HepG2 (cell line): Measurements from ENCODE around the gene TP53TG5. TPM values are rescaled to one million over a fixed set of nuclear protein-coding genes. Genes with fewer than 3 reads are reported as not detected.
A peak's percentile ranks its signal among the peaks of the same experiment; 100 is the strongest.

Source experiments
- CENPBD1 ChIP-seq: sonication (generic); formaldehyde crosslinking; IDR thresholded peaks from 2 replicates; pipeline ENCODE4 v1.8.0; 2022; ENCODE audit warnings: missing genetic modification reagents, low read depth, mild to moderate bottlenecking, borderline replicate concordance
- CENPX ChIP-seq: sonication (generic); formaldehyde crosslinking; IDR thresholded peaks from 2 replicates; pipeline ENCODE4 v1.9.0; 2021; ENCODE audit warnings: mild to moderate bottlenecking, missing genetic modification reagents, moderate library complexity
- HNRNPK ChIP-seq: fragments of 200-400 bp; formaldehyde crosslinking; IDR thresholded peaks from 2 replicates; pipeline ENCODE4 v1.6.1; 2018; ENCODE audit warnings: low read length, low read depth, moderate library complexity, mild to moderate bottlenecking; ENCODE audit not compliant: poor library complexity, severe bottlenecking
- HOXA3 ChIP-seq: sonication (generic); formaldehyde crosslinking; IDR thresholded peaks from 2 replicates; pipeline ENCODE4 v1.5.0; 2020; ENCODE audit warnings: missing genetic modification reagents
- IKZF1 ChIP-seq: fragments of 450-650 bp; IDR thresholded peaks from 2 replicates; pipeline ENCODE4 v1.7.1; 2016
- MED8 ChIP-seq: sonication (generic); formaldehyde crosslinking; IDR thresholded peaks from 2 replicates; pipeline ENCODE4 v1.8.1; 2023; ENCODE audit warnings: mild to moderate bottlenecking, missing genetic modification reagents; ENCODE audit not compliant: insufficient replicate concordance
- MYPOP ChIP-seq: sonication (generic); formaldehyde crosslinking; IDR thresholded peaks from 2 replicates; pipeline ENCODE4 v1.8.1; 2023; ENCODE audit warnings: mild to moderate bottlenecking, moderate library complexity, missing genetic modification reagents
- PATZ1 ChIP-seq: sonication (generic); formaldehyde crosslinking; IDR thresholded peaks from 2 replicates; pipeline ENCODE4 v1.4.0; 2020; ENCODE audit warnings: missing genetic modification reagents
- RARA ChIP-seq: IDR thresholded peaks from 2 replicates; pipeline ENCODE4 v1.6.1; 2016; ENCODE audit warnings: missing genetic modification reagents, missing compliant biosample characterization
- SYNCRIP ChIP-seq: fragments of 200-400 bp; formaldehyde crosslinking; IDR thresholded peaks from 2 replicates; pipeline ENCODE4 v1.6.1; 2018; ENCODE audit warnings: mild to moderate bottlenecking, low read depth, low read length; ENCODE audit not compliant: insufficient read depth
- TARDBP ChIP-seq: sonication (generic); formaldehyde crosslinking; IDR thresholded peaks from 2 replicates; pipeline ENCODE4 v1.8.0; 2022; ENCODE audit warnings: mild to moderate bottlenecking, missing genetic modification reagents
- ZBTB38 ChIP-seq: sonication (generic); formaldehyde crosslinking; IDR thresholded peaks from 2 replicates; pipeline ENCODE4 v1.5.1; 2020; ENCODE audit warnings: mild to moderate bottlenecking, missing genetic modification reagents
- ZMAT3 ChIP-seq: sonication (generic); formaldehyde crosslinking; conservative IDR thresholded peaks from 2 replicates; pipeline ENCODE4 v1.7.0; 2021; ENCODE audit warnings: missing genetic modification reagents
- ZMYM2 ChIP-seq: sonication (generic); formaldehyde crosslinking; IDR thresholded peaks from 2 replicates; pipeline ENCODE4 v1.8.0; 2022; ENCODE audit warnings: mild to moderate bottlenecking, missing genetic modification reagents
- ZNF451 ChIP-seq: sonication (generic); formaldehyde crosslinking; IDR thresholded peaks from 2 replicates; pipeline ENCODE4 v1.5.0; 2020; ENCODE audit warnings: mild to moderate bottlenecking, missing genetic modification reagents
- ZNF513 ChIP-seq: sonication (generic); formaldehyde crosslinking; conservative IDR thresholded peaks from 2 replicates; pipeline ENCODE4 v1.5.0; 2020; ENCODE audit warnings: missing genetic modification reagents
- ZNF614 ChIP-seq: IDR thresholded peaks from 2 replicates; pipeline ENCODE4 v1.6.1; 2018; ENCODE audit warnings: missing biosample characterization, missing genetic modification reagents, inconsistent platforms, borderline replicate concordance
- ZNF619 ChIP-seq: sonication (generic); formaldehyde crosslinking; IDR thresholded peaks from 2 replicates; pipeline ENCODE4 v1.4.0; 2020; ENCODE audit warnings: mild to moderate bottlenecking, missing genetic modification reagents
- ZNF644 ChIP-seq: IDR thresholded peaks from 2 replicates; pipeline ENCODE4 v1.6.1; 2016; ENCODE audit warnings: low read depth
- ZNF687 ChIP-seq: sonication (generic); formaldehyde crosslinking; IDR thresholded peaks from 2 replicates; pipeline ENCODE4 v1.5.1; 2020; ENCODE audit warnings: mild to moderate bottlenecking, missing genetic modification reagents, moderate library complexity
- ZNF841 ChIP-seq: sonication (generic); formaldehyde crosslinking; IDR thresholded peaks from 2 replicates; pipeline ENCODE4 v1.8.1; 2023; ENCODE audit warnings: missing genetic modification reagents, borderline replicate concordance
- polyA plus RNA-seq, 8 experiments: library from polyadenylated mRNA; depleted of rRNA in 3 of 8; stranded (reverse) in 7 of 8; unstranded in 1 of 8; fragments of >200 nt; fragmentation: Illumina TruSeq in 4 of 8; extraction: Trizol in 4 of 8; gene quantifications; 2 replicates each; pipeline versions ENCODE4 v1.2.1 to v1.2.3, GENCODE V29; 2011 to 2016; ENCODE audit warnings: low read depth in 4 of 8, missing spikeins in 1 of 8, mixed read lengths in 1 of 8; ENCODE audit not compliant: insufficient read depth in 1 of 8
- total RNA-seq, 5 experiments: library from RNA; depleted of rRNA; stranded (reverse); fragments of >200 nt; fragmentation: Illumina TruSeq; extraction: Trizol; gene quantifications; 2 replicates each; pipeline ENCODE4 v1.2.3, GENCODE V29; 2016; ENCODE audit warnings: low read depth in 1 of 5

TP53TG5 gene
- total and polyA plus RNA-seq, 2 of the 13 experiments (the other 11 are each of a cell fraction or from before 2014, with no cell fraction given): 0.11 TPM; not detected in 1

GRCh38 chr20:45344168-45344860 is 33.8 kb downstream of the TP53TG5 start (continued):
- peak; percentile 92; the same call in 1 of the 2 replicates for TF ChIP-seq ZMAT3
- TF ChIP-seq ZNF841 (CRISPR knock-in tag): no peak
- peak; percentile 76 for TF ChIP-seq HOXA3 (CRISPR knock-in tag)
- no peak for TF ChIP-seq ZNF619 (CRISPR knock-in tag)
- TF ChIP-seq ZNF451 (CRISPR knock-in tag): no peak
- TF ChIP-seq IKZF1: no peak
- TF ChIP-seq ZNF687 (CRISPR knock-in tag): peak; percentile 73
- no peak for TF ChIP-seq CENPBD1 (CRISPR knock-in tag)
- TF ChIP-seq MED8 (CRISPR knock-in tag): no peak
- no peak for TF ChIP-seq ZNF513 (CRISPR knock-in tag)
- TF ChIP-seq ZMYM2 (CRISPR knock-in tag): no peak
- no peak for TF ChIP-seq ZBTB38 (CRISPR knock-in tag)
- no peak for TF ChIP-seq HNRNPK
- TF ChIP-seq SYNCRIP: no peak
- TF ChIP-seq MYPOP (CRISPR knock-in tag): peak; percentile 92
- TF ChIP-seq TARDBP (CRISPR knock-in tag): peak; percentile 62; the same call in 1 of the 2 replicates
- TF ChIP-seq CENPX (CRISPR knock-in tag): no peak
- peak; percentile 89 for TF ChIP-seq PATZ1
- TF ChIP-seq RARA: peak; percentile 56
- TF ChIP-seq ZNF644 (CRISPR knock-in tag): no peak
- 0 out of 2 replicates have a peak, but pooled peaks have one; percentile 20 for TF ChIP-seq ZNF614 (CRISPR knock-in tag)
